RWPE1 (cell line): Measurements from ENCODE around the gene ULK3.
A peak's percentile ranks its signal among the peaks of the same experiment; 100 is the strongest.

ENCODE experiments used
- CTCF ChIA-PET: fragments of 350-600 bp; sonication (Branson Sonifier 250); formaldehyde crosslinking; extraction: SDS; loops from one replicate; lab custom pipeline; 2021; lab: Yijun Ruan, JAX
- POLR2A ChIA-PET: fragments of 400-600 bp; formaldehyde crosslinking; extraction: SDS; loops from one replicate; lab custom pipeline; 2020; ENCODE audit warnings: antibody characterized with exemption; ENCODE audit not compliant: low non-redundant PET; lab: Yijun Ruan, JAX
- DNase-seq: peaks from one replicate; pipeline ENCODE4 v3.0.0; 2012; ENCODE audit warnings: low spot score
- H3K27ac ChIP-seq: fragments of 450-650 bp; 2 replicates; pipeline ENCODE4 v1.5.1; 2017
- TF ChIP-seq, protein P1 (sequence below): fragments of 450-650 bp; conservative IDR thresholded peaks from 2 replicates; pipeline ENCODE4 v1.5.1; 2017; ENCODE audit warnings: low read depth, mild to moderate bottlenecking

ULK3 gene, protein sequence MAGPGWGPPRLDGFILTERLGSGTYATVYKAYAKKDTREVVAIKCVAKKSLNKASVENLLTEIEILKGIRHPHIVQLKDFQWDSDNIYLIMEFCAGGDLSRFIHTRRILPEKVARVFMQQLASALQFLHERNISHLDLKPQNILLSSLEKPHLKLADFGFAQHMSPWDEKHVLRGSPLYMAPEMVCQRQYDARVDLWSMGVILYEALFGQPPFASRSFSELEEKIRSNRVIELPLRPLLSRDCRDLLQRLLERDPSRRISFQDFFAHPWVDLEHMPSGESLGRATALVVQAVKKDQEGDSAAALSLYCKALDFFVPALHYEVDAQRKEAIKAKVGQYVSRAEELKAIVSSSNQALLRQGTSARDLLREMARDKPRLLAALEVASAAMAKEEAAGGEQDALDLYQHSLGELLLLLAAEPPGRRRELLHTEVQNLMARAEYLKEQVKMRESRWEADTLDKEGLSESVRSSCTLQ

DNA sequence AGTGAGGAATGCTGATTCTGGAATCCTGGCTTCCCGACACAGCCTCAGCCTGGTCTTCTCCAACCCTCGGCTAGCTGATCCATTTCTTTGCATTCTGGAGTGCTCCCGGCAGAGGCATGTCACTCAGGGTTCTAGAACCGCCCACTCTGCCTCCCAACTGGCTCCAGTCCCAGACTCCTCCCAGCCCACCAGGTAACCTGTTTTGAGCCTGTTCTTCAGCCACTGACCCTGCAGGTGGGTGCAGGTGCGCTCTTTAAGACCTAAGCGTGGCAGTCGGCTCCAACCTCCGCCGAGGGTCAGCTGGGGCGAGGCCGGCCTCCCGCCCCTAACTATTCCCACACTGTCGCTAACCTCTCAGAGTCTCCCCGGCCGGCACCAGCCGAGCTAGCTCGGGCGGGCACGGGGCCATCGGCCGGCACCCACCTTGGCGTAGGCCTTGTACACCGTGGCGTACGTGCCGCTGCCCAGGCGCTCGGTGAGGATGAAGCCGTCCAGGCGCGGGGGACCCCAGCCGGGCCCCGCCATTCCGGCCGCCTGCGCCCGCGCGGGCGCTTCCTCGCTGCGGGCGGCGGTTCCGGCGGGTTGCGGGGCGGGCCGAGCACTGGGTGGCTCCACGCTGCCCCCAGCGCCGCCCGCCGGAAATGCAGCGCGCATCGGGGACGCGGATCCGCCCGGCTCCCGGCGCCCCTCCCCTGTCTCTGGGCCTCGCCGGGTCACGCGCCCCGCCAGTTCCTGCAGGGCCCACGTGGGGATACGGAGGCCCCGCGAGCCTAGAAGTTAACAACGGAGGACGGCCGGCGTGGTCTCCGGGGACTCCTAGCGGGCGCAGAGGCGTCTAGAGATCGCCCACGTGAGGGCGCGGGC is at the start of gene ULK3:
Gene ULK3, minus strand, starts transcription at position 576 of the 864 bp plus-strand sequence. Its CDS starts 51 bp downstream, at position 525.
- ChIA-PET POLR2A (interaction anchor here (0.6 to 1.2 kb wide), 5 partner anchors 24 to 152 kb away, joined by 3 to 4 read pairs (median 3); partner anchors contain the start of gene SCAMP5), CTCF (interaction anchor here (0.5 to 1.9 kb wide), 11 partner anchors 10 to 97 kb away, joined by 3 to 12 read pairs (median 5); partner anchors contain the start of gene CPLX3)
- peak; percentile 94 for DNase-seq
- peak within 1 kb of the TSS; percentile 81 for H3K27ac ChIP-seq
- TF ChIP-seq, protein P1, sequence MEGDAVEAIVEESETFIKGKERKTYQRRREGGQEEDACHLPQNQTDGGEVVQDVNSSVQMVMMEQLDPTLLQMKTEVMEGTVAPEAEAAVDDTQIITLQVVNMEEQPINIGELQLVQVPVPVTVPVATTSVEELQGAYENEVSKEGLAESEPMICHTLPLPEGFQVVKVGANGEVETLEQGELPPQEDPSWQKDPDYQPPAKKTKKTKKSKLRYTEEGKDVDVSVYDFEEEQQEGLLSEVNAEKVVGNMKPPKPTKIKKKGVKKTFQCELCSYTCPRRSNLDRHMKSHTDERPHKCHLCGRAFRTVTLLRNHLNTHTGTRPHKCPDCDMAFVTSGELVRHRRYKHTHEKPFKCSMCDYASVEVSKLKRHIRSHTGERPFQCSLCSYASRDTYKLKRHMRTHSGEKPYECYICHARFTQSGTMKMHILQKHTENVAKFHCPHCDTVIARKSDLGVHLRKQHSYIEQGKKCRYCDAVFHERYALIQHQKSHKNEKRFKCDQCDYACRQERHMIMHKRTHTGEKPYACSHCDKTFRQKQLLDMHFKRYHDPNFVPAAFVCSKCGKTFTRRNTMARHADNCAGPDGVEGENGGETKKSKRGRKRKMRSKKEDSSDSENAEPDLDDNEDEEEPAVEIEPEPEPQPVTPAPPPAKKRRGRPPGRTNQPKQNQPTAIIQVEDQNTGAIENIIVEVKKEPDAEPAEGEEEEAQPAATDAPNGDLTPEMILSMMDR: peak; percentile 98

DNA sequence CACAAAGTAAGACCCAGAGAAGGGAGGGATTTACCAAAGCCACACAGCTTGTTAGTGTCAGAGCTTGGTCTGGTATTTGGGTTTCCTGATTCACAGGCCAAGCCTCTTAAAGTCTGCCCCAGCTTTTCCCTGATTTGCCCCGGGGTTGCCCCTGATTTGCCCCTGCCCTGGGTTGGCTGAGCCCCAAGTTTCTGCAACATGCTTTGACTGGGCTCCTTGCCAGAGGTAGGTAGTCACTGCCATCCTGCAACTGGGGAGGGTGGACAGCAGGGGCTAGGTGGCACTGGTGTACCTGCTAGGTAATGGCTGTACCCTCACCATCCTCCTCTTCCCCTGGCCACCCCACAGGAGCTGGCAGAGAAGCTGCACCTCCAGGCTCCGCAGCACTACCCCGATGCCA is 49.4 kb upstream of the ULK3 start:
- ChIA-PET POLR2A (no interaction called here), CTCF (interaction anchor here (1.9 kb wide), 1 partner anchor 10 kb away, joined by 11 read pairs; no protein-coding TSS in a partner anchor)
- peak overlapping the region; percentile 42 for H3K27ac ChIP-seq
- TF ChIP-seq, protein P1: no peak
- DNase-seq: peak; percentile 57

DNA sequence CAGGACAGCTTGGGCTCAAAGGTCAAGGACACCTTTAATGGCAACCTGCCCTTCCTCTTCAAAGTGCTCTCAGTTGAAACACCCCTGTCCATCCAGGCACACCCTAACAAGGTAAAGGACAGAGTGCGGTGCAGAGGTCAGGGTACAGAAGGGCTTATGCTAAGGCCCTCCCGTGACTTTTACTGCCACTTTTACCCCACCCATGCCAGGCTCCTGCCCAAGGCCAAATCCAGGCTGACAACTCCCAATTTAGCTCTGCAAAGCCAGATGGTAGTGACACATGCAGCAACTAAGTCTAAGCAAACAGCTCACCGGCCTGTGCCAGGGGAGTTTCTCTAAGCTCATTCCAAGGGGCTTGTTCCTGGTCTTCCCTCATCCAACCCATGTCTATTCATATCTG is 48.5 kb upstream of the ULK3 start:
- peak overlapping the region; percentile 15; the same call in 1 of the 2 replicates for H3K27ac ChIP-seq
- CTCF ChIA-PET: interaction anchor here (1.9 kb wide), 1 partner anchor 10 kb away, joined by 11 read pairs; no protein-coding TSS in a partner anchor
- POLR2A ChIA-PET: interaction anchor here (0.6 kb wide), 1 partner anchor 19 kb away, joined by 3 read pairs; no protein-coding TSS in a partner anchor

DNA sequence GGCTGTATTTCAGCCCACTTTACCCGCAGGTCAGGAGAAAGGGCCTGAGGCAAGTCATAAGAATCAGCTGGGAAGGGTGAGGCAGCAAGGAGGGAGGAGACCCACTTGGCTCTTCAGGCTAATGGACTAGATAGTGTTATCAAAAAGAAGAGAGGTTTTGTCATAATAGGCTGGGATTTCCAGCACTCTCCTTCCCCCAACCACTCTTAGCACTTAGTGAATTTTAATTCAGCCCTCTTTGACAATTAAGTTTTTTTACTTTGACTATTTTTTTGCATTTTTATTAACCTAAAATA is 47.7 kb upstream of the ULK3 start:
- POLR2A ChIA-PET: no interaction called here
- H3K27ac ChIP-seq: peak overlapping the region; percentile 71
- TF ChIP-seq, protein P1: no peak
- peak; percentile 22 for DNase-seq
- CTCF ChIA-PET: interaction anchor here (0.6 kb wide), 1 partner anchor 83 kb away, joined by 4 read pairs; no protein-coding TSS in a partner anchor

More for the DNA sequence above, 48.5 kb upstream of the ULK3 start:
- TF ChIP-seq, protein P1: no peak
- no peak for DNase-seq

DNA sequence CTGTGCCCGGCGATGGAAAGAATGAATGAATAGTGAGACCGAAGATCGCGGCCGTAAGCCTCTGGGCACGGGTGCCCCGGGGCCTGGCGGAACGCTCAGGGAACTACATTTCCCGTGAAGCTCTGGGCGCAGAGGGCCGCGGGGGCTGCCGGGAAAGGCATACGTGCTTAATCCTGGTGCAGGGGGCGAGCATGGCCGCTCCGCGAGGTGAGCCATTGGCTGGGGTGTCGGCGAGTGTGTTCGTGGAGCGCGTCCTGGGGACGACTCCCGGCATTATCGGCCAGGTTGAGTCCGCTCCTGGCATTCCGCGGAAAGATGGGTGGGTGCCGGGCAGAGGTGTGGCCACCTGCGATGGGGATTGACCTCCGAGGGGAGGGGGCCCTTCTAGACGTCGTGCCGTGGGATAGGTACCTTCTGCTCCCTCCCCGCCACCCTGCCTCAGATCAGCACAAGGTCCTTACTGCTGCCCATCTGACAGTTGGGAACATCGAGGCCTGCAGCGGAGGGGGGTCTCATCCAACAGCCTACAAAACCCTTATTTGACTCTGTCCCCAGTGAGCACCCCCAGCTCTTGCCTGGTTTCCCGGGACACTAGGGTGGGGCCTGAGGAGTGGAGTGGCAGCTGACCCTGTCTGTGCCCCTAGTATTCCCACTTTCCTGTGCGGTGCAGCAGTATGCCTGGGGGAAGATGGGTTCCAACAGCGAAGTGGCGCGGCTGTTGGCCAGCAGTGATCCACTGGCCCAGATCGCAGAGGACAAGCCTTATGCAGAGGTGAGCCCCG is 47.1 kb upstream of the ULK3 start, which contains the start of gene MPI:
Gene MPI, plus strand, starts transcription at position 160 of the 782 bp plus-strand sequence. Its CDS starts 32 bp downstream, at position 192.
- peak within 1 kb of the TSS; percentile 71 for H3K27ac ChIP-seq
- ChIA-PET CTCF (interaction anchor here (0.6 to 1.5 kb wide), 4 partner anchors 11 to 119 kb away, joined by 3 to 5 read pairs (median 4); no protein-coding TSS in a partner anchor), POLR2A (no interaction called here)

More for the DNA sequence above, 47.1 kb upstream of the ULK3 start, which contains the start of gene MPI:
- DNase-seq: peak; percentile 94
- TF ChIP-seq, protein P1: no peak
